ENCODE data around the gene GALNTL6.

DNA sequence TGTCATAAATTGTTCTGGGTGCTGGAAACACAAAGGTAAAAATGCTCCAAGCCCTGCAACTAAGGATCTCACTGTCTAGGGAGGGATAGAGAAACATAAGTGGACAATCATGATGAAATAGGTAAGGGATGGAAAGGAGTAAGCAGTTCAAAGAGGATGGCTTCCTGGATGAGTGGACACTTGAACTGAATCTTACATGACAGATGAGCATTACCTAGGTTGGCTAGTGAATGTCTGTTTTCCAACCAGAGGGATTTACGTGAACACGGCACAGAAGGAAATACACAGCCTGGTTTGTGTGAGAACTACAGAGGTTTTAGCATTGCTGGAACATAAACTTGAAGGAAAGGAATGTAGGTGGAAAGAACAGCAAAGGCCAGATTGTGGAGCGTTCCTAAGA is 1205.2 kb downstream of the GALNTL6 start:
- TF ChIP-seq, protein P1, sequence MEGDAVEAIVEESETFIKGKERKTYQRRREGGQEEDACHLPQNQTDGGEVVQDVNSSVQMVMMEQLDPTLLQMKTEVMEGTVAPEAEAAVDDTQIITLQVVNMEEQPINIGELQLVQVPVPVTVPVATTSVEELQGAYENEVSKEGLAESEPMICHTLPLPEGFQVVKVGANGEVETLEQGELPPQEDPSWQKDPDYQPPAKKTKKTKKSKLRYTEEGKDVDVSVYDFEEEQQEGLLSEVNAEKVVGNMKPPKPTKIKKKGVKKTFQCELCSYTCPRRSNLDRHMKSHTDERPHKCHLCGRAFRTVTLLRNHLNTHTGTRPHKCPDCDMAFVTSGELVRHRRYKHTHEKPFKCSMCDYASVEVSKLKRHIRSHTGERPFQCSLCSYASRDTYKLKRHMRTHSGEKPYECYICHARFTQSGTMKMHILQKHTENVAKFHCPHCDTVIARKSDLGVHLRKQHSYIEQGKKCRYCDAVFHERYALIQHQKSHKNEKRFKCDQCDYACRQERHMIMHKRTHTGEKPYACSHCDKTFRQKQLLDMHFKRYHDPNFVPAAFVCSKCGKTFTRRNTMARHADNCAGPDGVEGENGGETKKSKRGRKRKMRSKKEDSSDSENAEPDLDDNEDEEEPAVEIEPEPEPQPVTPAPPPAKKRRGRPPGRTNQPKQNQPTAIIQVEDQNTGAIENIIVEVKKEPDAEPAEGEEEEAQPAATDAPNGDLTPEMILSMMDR (IDR thresholded peaks at IDR 0.05) = no peak
- TF ChIP-seq EZH2 (IDR thresholded peaks at IDR 0.05; ENCODE audit: borderline replicate concordance, insufficient read depth, low read depth, low read length, poor library complexity, severe bottlenecking) = no peak
